Spleen (tissue), 11 donors: ENCODE measurements around the gene DAB1. TPM values are rescaled to one million over a fixed set of nuclear protein-coding genes. Genes with fewer than 3 reads are reported as not detected.

Experiments used
- DNase-seq: peaks from one replicate; pipeline ENCODE4 v3.0.0-alpha.2; 2020
- H3K27ac ChIP-seq, 8 donors: fragments of 200-600 bp; sonication (generic) in 7 of 8; 1 replicate in 4 of 8; 2 replicates in 4 of 8; pipeline versions ENCODE4 v1.5.0 to v1.8.0; 2016 to 2021; ENCODE audit warnings: inconsistent platforms in 4 of 8, mild to moderate bottlenecking in 4 of 8, moderate library complexity in 1 of 8
- H3K27me3 ChIP-seq, 7 donors: fragments of 200-600 bp; sonication (generic) in 6 of 7; replicated peaks in 1 of 7; 1 replicate in 4 of 7; 2 replicates in 3 of 7; pipeline versions ENCODE4 v1.5.0 to v1.8.0; 2016 to 2021; ENCODE audit warnings: inconsistent platforms in 3 of 7, mild to moderate bottlenecking in 1 of 7
- H3K36me3 ChIP-seq, 6 donors: fragments of 200-600 bp; sonication (generic) in 5 of 6; 1 replicate in 4 of 6; 2 replicates in 2 of 6; pipeline versions ENCODE4 v1.5.0 to v1.8.0; 2016 to 2021; ENCODE audit warnings: inconsistent platforms in 2 of 6
- H3K4me1 ChIP-seq, 6 donors: fragments of 200-600 bp; sonication (generic) in 5 of 6; 1 replicate in 3 of 6; 2 replicates in 3 of 6; pipeline versions ENCODE4 v1.5.0 to v1.8.0; 2016 to 2021; ENCODE audit warnings: inconsistent platforms in 3 of 6
- H3K4me3 ChIP-seq, 8 donors: fragments of 200-600 bp; sonication (generic) in 7 of 8; 1 replicate in 4 of 8; 2 replicates in 4 of 8; pipeline versions ENCODE4 v1.5.0 to v1.8.0; 2016 to 2021; ENCODE audit warnings: inconsistent platforms in 4 of 8, mild to moderate bottlenecking in 4 of 8, moderate library complexity in 2 of 8
- H3K9me3 ChIP-seq, 8 donors: fragments of 200-600 bp; sonication (generic) in 7 of 8; 1 replicate in 4 of 8; 2 replicates in 4 of 8; pipeline versions ENCODE4 v1.5.0 to v1.8.0; 2016 to 2021; ENCODE audit warnings: inconsistent platforms in 4 of 8
- CTCF ChIP-seq, 11 experiments: fragments of 200-600 bp in 7 of 11; fragments of 450-650 bp in 4 of 11; sonication (generic) in 4 of 11; IDR thresholded peaks in 8 of 11; conservative IDR thresholded peaks in 3 of 11; 1 replicate in 7 of 11; 2 replicates in 4 of 11; pipeline versions ENCODE4 v1.4.0 to v1.8.0; 2016 to 2021; ENCODE audit warnings: antibody characterized with exemption in 11 of 11, inconsistent platforms in 4 of 11, mild to moderate bottlenecking in 1 of 11
- POLR2A ChIP-seq, 3 donors: fragments of 450-650 bp; IDR thresholded peaks; one replicate each; pipeline ENCODE4 v1.5.1; 2017; ENCODE audit warnings: antibody characterized with exemption in 3 of 3, mild to moderate bottlenecking in 1 of 3
- POLR2AphosphoS5 ChIP-seq, 3 donors: sonication (generic); formaldehyde crosslinking; IDR thresholded peaks; one replicate each; pipeline ENCODE4 v1.5.1; 2017; ENCODE audit warnings: antibody characterized with exemption in 3 of 3
- WGBS, 5 donors: extraction: QIAGEN DNeasy Blood & Tissue Kit in 3 of 5; methylation state at CpG; one replicate each; pipeline versions ENCODE4 v1.1.5 to v1.1.7; 2013 to 2018; 5-methylcytosine and 5-hydroxymethylcytosine counted together
- intact Hi-C: fragments of 100-400 bp; cut with DNase I; formaldehyde crosslinking; loops from one replicate; pipeline ENCODE4 v1.15.0; 2023; ENCODE audit warnings: low total_unique reads
- polyA plus RNA-seq, 3 donors: library from polyadenylated mRNA; stranded (reverse); fragments of 200-250 nt; gene quantifications; one replicate each; pipeline ENCODE4 v1.2.1, GENCODE V29; 2013
- total RNA-seq, 7 donors: library from RNA; depleted of rRNA in 3 of 7; stranded (reverse); fragments of >200 nt in 3 of 7; fragmentation: NEBNext Ultra II Directional in 4 of 7; extraction: Animal tissue kit (Norgen Biotek cat#: 25700) in 4 of 7; gene quantifications; one replicate each; pipeline versions ENCODE4 v1.1.0 to v1.2.1, GENCODE V29; 2016 to 2021
- donor health status: healthy with polysubstance abuse.
- donor health status: DM: no; HTN: no; CAD: no; lungs with moderate emphysema.
- donor health status: DM: no; HTN: no; CAD: no.
- donor health status: Bipolar disorder and iron deficiency.
- donor health status: healthy.
- donor health status: DM: no; HTN: no; CAD: no.
- donor health status: DM: yes; HTN: yes; CAD: no.

The DAB1 gene
- total and polyA plus RNA-seq, 10 donors = 0.03 to 0.70 (median 0.26) TPM; not detected in 1

GRCh38 chr1:57384901-57385300 is 39.0 kb downstream of the DAB1 start:
- Histone ChIP-seq H3K4me1 (no peaks in the 10 kb centered on the region), H3K27ac (no peak overlapping the region), H3K9me3 (no peaks in the 10 kb centered on the region), H3K4me3 (no peak overlapping the region), H3K27me3 (no peaks in the 10 kb centered on the region), H3K36me3 (no peaks in the 10 kb centered on the region)
- no peak for DNase-seq
- no peak for TF ChIP-seq CTCF (IDR thresholded peaks at IDR 0.05 in 8 of 11, conservative IDR thresholded peaks at IDR 0.05 in 3 of 11)
- TF ChIP-seq POLR2AphosphoS5 (IDR thresholded peaks at IDR 0.05) = no peak
- no peak for TF ChIP-seq POLR2A (IDR thresholded peaks at IDR 0.05)
- intact Hi-C loops = no loop called here
- WGBS, 5 donors = 66 to 70% (median 69%) methylated on average over 1 of the region's 1 CpG

- TF ChIP-seq CTCF (IDR thresholded peaks at IDR 0.05 in 8 of 11, conservative IDR thresholded peaks at IDR 0.05 in 3 of 11) (no peak), POLR2A (IDR thresholded peaks at IDR 0.05) (no peak), POLR2AphosphoS5 (IDR thresholded peaks at IDR 0.05) (no peak)
- H3K27ac ChIP-seq = no peak overlapping the region
- H3K36me3 ChIP-seq = no peaks in the 10 kb centered on the region
- no peaks in the 10 kb centered on the region for H3K9me3 ChIP-seq
- H3K27me3 ChIP-seq = no peaks in the 10 kb centered on the region
- intact Hi-C loops = no loop called here
- no peak overlapping the region for H3K4me3 ChIP-seq
- 77 to 88% (median 87%) methylated on average over 4 of the region's 4 CpGs for WGBS, 5 donors
- no peaks in the 10 kb centered on the region for H3K4me1 ChIP-seq
- no peak for DNase-seq
Measured at GRCh38 chr1:57384284-57384683, 39.6 kb downstream of the DAB1 start.

- 19 to 45% (median 30%) methylated on average over 2 of the region's 2 CpGs for WGBS, 5 donors
- Histone ChIP-seq H3K36me3 (no peaks in the 10 kb centered on the region), H3K27ac (no peak overlapping the region), H3K4me1 (no peaks in the 10 kb centered on the region), H3K9me3 (no peaks in the 10 kb centered on the region), H3K4me3 (no peak overlapping the region), H3K27me3 (no peaks in the 10 kb centered on the region)
- intact Hi-C loops = no loop called here
- no peak for DNase-seq
- TF ChIP-seq POLR2AphosphoS5 (IDR thresholded peaks at IDR 0.05) (no peak), POLR2A (IDR thresholded peaks at IDR 0.05) (no peak), CTCF (IDR thresholded peaks at IDR 0.05 in 8 of 11, conservative IDR thresholded peaks at IDR 0.05 in 3 of 11) (no peak)
Measured at GRCh38 chr1:57381871-57382270, 42.0 kb downstream of the DAB1 start.

- Histone ChIP-seq H3K4me1 (no peaks in the 10 kb centered on the region), H3K9me3 (no peaks in the 10 kb centered on the region), H3K27me3 (no peaks in the 10 kb centered on the region), H3K4me3 (no peak overlapping the region), H3K36me3 (no peaks in the 10 kb centered on the region), H3K27ac (no peak overlapping the region)
- TF ChIP-seq CTCF (IDR thresholded peaks at IDR 0.05 in 8 of 11, conservative IDR thresholded peaks at IDR 0.05 in 3 of 11) = no peak
- TF ChIP-seq POLR2AphosphoS5 (IDR thresholded peaks at IDR 0.05) = no peak
- no peak for TF ChIP-seq POLR2A (IDR thresholded peaks at IDR 0.05)
- no peak for DNase-seq
- 75 to 85% (median 85%) methylated on average over 4 of the region's 4 CpGs for WGBS, 5 donors
- intact Hi-C loops = no loop called here
Measured at GRCh38 chr1:57381426-57381825, 42.4 kb downstream of the DAB1 start.
